ENCODE data around the gene NAXD. TPM values are rescaled to one million over a fixed set of nuclear protein-coding genes. Genes with fewer than 3 reads are reported as not detected.
"Not testable (repeated sequence)": the region's sequence is repeated elsewhere in the genome, so short reads cannot be mapped to it uniquely, and the experiment has no call there.

Gene NAXD
- total RNA-seq, 1 experiment from 2014 or later: 11.4 TPM

GRCh38 chr13:110593430-110594130 lies 21.8 kb upstream of the NAXD start:
- peak; percentile 25 for DNase-seq (ENCODE audit: low read depth)

DNA sequence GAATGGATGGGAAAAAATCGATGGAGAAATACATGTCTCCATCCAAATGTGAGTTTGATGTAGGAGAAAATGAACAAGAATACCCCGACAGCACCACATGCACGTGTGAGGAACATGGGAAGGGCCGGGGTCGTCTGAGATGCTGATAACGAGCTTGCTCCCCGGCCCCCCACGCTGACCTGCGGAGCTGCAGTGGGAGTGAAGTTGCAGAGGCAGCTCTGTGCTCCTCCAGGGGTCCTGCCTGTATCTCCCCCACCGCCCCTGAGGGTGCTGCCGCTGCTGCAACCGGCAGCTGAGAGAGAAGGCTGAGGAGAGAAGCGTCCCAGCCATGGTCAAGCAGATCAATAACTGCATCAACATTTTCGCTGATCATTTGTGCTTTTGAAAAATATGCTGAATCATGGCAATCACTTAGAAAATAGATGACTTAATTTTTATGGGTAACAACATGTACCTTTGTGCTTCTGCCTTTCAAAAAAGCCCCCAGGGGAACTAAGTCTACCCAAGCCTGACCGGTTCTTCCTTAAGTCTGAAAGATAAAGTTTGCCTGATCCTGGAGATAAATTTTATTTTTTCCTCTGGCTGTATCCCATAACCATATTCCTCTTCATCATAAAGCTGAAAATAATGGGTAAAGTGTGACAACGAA lies 18.2 kb upstream of the NAXD start:
- no peak for DNase-seq (ENCODE audit: low read depth)

GRCh38 chr13:110600261-110600819 lies 15.0 kb upstream of the NAXD start:
- no peak for DNase-seq (ENCODE audit: low read depth)

DNA sequence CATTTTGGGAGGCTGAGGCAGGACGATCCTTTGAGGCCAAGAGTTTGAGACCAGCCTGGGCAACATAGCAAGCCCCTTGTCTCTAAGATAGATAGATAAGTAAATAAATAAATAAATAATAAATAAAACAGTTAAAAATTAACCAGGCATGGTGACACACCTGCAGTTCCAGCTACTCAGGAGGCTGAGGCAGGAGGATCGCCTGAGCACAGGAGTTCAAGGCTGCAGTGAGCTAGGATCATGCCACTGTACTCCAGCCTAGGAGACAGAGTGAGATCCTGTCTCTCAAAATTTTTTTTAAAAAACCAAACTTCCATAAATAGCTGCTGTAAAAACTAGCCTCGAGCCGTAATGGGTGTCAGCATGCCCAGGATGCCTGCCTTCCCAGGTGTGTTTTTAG lies 14.4 kb upstream of the NAXD start:
- no peak for DNase-seq (ENCODE audit: low read depth)

DNA sequence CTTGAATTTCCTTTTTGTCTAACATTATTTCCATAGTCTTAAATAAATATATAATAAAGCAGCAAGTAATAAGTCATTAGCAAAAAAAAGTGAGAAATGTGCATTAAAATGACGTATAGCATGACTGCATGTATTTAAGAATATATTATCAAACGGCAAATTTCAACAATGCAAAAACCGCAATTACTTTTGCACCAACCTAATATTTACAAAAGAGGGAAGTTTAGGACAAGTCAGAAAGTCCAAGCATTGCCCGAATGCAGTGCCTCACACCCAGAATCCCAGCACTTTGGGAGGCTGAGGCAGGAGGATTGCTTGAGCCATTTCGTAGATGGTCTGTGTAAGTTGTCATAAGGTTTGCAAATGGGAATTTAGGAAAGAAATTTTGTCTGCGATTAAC lies 10.2 kb upstream of the NAXD start:
- no peak for DNase-seq (ENCODE audit: low read depth)

DNA sequence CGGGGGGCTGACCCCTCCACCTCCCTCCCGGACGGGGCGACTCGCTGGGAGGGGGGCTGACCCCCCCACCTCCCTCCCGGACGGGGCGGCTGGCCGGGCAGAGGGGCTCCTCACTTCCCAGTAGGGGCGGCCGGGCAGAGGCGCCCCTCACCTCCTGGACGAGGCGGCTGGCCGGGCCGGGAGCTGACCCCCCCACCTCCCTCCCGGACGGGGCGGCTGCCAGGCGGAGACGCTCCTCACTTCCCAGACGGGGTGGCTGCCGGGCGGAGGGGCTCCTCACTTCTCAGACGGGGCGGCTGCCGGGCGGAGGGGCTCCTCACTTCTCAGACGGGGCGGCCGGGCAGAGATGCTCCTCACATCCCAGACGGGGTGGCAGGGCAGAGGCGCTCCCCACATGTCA lies 9.1 kb upstream of the NAXD start:
- DNase-seq (ENCODE audit: low read depth): not testable (repeated sequence)

DNA sequence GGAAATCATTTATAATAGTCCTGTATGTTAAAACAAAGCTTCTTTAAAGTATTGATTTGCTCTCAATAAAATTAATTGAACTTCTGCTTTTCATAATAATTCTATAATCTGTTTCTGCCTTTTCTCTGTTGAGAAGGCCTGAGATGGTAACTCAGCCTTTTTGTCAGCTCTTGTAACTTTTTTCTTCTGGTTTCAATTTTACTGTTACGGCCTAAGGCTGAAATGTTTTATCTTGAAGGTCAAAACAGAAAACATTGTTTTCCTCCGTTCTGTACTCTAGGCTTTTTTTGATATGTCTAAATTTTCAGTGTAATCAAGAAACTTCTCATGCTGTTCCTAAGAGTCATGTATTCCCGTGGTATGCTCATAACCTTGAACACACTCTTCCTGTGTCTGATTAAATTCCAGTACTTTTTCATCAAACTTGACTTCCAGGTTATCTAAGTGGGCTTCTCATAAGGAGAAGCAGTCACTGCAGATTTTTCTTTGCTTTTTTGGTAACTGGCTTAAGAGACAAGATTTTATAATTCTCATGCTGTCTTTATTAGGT lies 7.6 kb upstream of the NAXD start:
- no peak for DNase-seq (ENCODE audit: low read depth)

GRCh38 chr13:110610955-110611595 lies 4.3 kb upstream of the NAXD start:
- peak; percentile 63 for DNase-seq (ENCODE audit: low read depth)

DNA sequence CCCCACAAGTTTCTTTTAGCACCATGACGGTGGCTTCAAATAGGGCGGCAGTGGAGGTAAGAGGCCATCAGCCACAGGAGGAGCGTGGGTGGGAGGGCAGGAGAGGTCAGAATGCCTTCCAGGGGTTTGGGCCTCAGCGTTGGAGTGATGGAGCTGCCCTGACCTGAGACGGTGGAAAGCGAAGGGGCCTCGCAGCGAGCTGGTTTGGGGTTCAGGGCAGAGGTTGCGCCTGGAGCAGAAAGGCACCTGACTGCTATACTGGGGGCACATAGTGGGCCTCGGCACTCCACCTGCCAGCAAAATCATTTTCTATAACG lies 382 bp upstream of the NAXD start:
- no peak for DNase-seq (ENCODE audit: low read depth)

DNA sequence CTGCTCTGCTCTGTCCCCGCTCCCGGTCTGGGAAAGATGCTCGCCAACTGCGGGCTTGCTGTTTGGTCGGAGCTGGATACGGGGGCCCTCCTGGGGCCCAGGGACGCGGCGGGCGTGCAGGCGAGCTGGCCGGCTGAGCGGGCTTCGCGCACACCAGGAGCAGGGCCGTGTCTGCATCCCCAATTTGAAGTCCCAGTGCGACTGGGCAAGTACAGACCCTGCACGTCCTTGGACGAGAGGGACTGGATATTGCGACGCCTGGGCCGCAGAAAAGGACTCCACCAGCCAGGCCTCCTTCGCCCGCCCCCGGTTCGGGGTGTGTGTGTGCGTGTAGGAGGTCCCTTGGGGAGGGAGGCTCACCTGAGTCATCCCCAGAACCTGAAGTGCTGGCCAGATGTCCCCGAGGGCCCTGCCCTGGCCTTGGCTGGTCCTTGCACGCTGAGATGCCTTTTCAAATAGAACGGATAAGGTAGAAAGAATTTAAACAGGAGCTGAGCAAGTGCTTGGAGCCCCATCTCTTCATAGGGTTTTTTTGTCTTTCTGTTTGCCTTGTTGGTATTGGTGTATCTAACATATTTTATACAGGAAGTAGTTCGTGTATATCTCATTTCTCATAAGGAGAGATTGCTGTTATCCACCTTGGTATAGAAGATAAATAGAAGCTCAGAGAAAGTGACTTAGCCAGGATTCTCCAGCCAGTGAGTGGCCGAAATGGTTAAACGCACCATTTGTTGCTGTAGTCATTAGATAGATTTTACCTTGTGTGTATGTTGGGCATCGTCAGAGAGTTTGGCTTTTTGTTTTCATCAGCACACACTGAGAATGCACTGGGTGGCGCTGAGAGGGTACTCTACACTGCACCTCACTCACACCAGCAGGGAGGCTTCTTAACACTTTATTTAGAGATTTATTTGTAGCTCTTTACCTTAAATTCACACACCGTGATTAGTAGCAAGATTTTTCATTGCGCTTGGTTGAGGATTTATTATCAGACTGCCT lies 1.1 kb downstream of the NAXD start:
- peak; percentile 57 for DNase-seq (ENCODE audit: low read depth)

DNA sequence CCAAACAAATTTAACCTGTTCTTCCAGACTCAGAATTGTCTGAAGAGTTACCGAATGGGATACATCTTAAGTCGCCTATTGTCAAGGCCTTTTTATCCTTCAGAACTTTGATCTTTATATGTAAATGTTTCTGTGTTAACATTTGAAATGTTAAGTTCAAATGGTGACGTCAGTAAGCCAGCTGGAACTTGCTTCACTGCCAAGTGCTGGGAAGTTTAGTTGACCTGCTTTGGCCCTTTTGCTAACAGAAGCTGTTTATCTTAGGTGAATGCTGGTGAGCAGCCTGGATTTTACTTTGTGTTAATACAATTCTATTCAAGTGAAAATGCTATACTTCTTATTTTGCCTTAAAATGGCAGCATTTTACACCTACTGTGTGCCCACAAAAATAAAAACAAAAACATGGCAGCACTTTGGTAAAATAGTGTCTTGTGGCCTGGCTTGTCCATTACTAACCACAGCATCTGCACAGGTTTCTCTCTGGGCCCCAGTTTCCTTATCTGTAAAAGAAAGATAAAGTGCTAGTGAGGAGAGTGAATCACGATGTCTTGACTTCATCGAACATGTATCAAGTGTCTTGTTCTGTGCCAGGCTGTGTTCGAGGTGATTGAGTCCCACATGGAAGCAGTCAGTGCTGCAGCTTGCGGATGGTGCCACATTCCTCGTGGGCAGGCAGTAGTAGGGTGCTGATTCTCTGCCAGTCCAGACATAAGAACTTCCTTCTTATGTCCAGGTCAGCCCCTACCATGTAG lies 2.2 kb downstream of the NAXD start:
- DNase-seq (ENCODE audit: low read depth): peak; percentile 36

GRCh38 chr13:110618167-110618566 lies 2.8 kb downstream of the NAXD start:
- no peak for DNase-seq (ENCODE audit: low read depth)

DNA sequence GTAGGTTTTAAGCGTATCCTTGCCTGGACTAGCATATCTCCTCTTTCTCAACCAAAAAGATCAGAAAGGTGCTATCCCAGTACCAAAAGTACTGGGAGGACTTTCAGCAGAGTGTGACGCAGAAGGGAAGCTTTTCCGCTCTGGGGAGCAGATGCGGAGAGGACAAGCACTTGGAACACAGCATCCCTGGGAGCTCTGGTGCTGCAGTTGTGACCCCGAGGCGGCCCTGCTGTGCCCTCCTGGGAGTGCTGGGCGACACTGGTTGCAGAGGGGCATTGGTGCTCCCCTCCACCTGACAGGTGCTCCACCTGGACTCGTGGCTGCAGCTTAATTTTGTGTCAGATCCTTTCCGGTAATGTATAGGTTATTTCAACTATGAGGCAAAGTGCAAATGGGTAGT lies 3.4 kb downstream of the NAXD start:
- no peak for DNase-seq (ENCODE audit: low read depth)

DNA sequence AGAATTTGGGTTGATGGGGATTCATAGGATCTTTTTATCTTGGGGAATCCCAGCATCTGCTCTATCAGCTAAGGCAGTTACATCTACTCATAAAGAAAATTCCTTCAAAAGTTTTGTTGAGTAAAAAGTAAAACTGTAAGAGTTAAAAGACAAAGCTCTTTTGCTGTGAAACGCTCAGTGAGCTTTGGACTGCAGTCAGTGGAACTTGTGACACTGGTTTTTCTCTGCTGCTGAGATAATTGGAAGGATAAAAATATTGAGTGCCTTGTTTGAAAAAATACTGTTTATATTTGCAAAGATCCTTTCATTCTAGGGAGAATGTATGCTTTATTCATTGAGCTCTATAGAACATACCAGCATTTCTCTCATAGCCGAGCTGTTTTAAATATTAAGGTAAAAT lies 5.3 kb downstream of the NAXD start:
- DNase-seq (ENCODE audit: low read depth): no peak

DNA sequence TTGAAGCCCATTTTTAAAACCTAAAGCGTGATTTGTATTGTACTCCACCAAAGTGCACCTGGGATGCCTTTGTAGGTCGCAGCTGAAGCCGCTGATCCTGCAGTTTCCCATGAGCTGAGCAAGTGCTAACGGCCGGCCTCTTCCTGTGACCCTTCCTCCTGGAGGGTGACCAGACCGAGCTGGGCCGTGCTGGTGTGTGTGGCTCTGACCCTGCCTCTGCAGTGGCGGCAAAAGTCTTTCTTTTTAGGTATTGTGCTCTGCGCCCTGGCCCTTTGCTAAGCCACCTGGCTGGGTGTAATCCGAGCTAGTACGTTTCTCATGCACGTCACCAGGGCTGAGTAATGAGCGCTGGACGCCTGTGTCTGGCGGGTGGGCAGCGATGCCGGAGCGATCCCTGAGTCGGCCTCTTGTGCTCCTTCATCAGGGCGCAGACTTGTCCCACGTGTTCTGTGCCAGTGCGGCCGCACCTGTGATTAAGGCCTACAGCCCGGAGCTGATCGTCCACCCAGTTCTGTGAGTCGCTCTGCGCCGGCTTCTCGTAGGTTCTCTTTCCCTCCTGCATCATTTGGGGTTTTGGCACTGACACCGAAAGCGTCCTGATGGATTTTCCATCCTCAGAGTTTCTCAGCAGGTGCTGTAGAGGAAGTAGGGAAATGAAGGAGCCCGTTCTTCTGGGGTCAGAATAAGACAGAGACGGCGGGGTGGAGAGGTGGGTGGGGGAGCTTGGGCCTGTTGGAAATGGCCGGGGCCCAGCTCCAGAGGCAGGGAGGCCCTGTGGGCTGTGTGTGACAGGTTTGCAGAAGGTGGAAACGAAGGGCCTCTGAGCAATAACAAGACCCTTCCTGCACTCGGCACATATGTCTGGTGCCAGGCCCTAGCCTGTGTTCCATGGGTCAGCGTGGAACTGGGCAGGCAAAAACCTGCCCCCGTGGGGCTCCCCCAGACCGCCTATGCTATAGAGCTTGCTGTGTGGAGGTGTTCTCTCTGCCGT lies 9.7 kb downstream of the NAXD start:
- no peak for DNase-seq (ENCODE audit: low read depth)

DNA sequence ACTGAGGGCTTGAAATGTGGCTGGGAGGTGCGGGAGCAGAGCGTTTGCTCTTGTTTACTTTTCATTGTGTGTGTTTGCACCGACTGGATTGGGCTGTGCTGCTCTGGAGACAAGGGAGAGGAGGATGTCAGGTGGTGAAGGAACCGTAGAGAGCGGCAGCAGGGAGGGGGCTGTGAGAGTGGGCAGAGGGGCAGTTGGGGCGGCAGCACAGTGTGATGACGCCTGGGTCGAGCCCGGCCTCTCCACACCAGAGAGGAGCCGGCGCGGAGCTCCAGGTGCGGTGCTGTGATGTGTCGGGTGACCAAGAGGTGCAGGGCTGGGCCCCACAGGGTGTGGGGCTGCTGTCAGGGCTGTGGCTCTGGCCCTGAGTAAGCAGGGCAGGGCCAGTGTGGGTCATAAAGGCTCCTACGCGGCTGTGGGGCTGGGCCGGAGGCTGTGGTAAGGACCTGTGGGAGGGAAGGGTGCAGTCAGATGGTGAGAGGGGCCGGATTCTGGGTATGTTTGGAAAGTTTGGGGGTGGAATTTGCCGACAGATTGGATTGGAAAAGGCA lies 10.5 kb downstream of the NAXD start:
- DNase-seq (ENCODE audit: low read depth): no peak

GRCh38 chr13:110626521-110626920 lies 11.2 kb downstream of the NAXD start:
- DNase-seq (ENCODE audit: low read depth): no peak

DNA sequence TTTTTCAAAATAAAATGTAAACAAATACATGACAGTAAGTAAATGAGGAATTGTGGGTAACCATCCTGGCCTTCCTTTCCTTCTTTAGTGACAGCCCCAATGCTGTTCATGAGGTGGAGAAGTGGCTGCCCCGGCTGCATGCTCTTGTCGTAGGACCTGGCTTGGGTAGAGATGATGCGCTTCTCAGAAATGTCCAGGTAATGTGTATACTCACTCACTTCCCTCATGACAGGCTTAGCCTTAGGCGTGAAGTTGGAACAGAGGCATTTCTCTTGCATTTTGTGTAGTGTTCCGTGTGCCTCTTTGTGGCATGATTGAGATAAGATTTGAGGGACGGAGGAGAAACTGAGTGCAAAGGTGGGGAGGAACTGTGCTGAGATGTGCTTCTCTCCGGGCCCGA lies 12.0 kb downstream of the NAXD start:
- no peak for DNase-seq (ENCODE audit: low read depth)
